Measurements from ENCODE around the gene GFAP.

The GFAP gene

DNA sequence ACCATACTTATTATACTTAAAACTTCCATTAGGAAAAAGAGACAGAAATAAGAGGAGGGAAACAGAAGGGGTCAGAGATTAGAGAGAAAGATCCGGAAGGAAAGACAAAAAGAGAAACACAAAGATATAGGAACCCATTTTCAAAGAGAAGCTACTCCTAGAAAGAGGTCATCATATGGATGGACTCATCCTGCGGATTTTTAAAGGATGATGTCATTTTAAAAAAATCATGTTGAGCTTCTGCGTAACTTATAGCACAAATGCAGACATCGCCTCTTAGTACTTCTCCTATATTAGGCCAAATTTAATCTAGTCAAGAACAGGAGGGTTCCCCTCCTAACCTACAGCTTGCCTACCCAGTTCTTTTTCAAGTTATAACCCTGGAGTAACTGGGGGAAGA is 34.2 kb downstream of the GFAP start:
- Histone ChIP-seq H3K4me2 (ENCODE audit: low read length) (no peak overlapping the region), H2AFZ (ENCODE audit: low read length) (no peak overlapping the region), H3K27me3 (ENCODE audit: insufficient read depth, low read length) (no peaks in the 10 kb centered on the region), H3K9me3 (ENCODE audit: low read length) (no peaks in the 10 kb centered on the region), H4K20me1 (ENCODE audit: insufficient read depth, low read length) (no peaks in the 10 kb centered on the region), H3K27ac (ENCODE audit: low read depth, low read length, poor library complexity, severe bottlenecking) (no peak overlapping the region), H3K4me1 (ENCODE audit: insufficient read depth, low read length, severe bottlenecking) (no peaks in the 10 kb centered on the region), H3F3A (ENCODE audit: insufficient read depth, low read length) (no peaks in the 10 kb centered on the region), H3K9me2 (ENCODE audit: low read depth, low read length) (no peaks in the 10 kb centered on the region), H3K79me2 (ENCODE audit: insufficient read depth, low read length) (no peaks in the 10 kb centered on the region), H3K4me3 (ENCODE audit: low read depth, low read length, poor library complexity, severe bottlenecking) (no peak overlapping the region), H3K9ac (ENCODE audit: low read length) (no peak overlapping the region), H3K36me3 (ENCODE audit: insufficient read depth, low read length) (peaks cover 91% of the 10 kb centered on the region)
- TF ChIP-seq EZH2 (IDR thresholded peaks at IDR 0.05; ENCODE audit: borderline replicate concordance, low read length) = no peak
- TF ChIP-seq CTCF (IDR thresholded peaks at IDR 0.05; ENCODE audit: low read length) = no peak

GRCh38 chr17:44880062-44880461 is 35.2 kb downstream of the GFAP start:
- Histone ChIP-seq H3K27ac (ENCODE audit: low read depth, low read length, poor library complexity, severe bottlenecking) (no peak overlapping the region), H3K36me3 (ENCODE audit: insufficient read depth, low read length) (peaks cover 88% of the 10 kb centered on the region), H3K4me3 (ENCODE audit: low read depth, low read length, poor library complexity, severe bottlenecking) (no peak overlapping the region), H3K79me2 (ENCODE audit: insufficient read depth, low read length) (no peaks in the 10 kb centered on the region), H3F3A (ENCODE audit: insufficient read depth, low read length) (no peaks in the 10 kb centered on the region), H3K4me2 (ENCODE audit: low read length) (no peak overlapping the region), H3K9ac (ENCODE audit: low read length) (no peak overlapping the region), H3K9me2 (ENCODE audit: low read depth, low read length) (no peaks in the 10 kb centered on the region), H2AFZ (ENCODE audit: low read length) (no peak overlapping the region), H3K4me1 (ENCODE audit: insufficient read depth, low read length, severe bottlenecking) (no peaks in the 10 kb centered on the region), H3K9me3 (ENCODE audit: low read length) (no peaks in the 10 kb centered on the region), H3K27me3 (ENCODE audit: insufficient read depth, low read length) (no peaks in the 10 kb centered on the region), H4K20me1 (ENCODE audit: insufficient read depth, low read length) (no peaks in the 10 kb centered on the region)
- TF ChIP-seq EZH2 (IDR thresholded peaks at IDR 0.05; ENCODE audit: borderline replicate concordance, low read length) (no peak), CTCF (IDR thresholded peaks at IDR 0.05; ENCODE audit: low read length) (no peak)

DNA sequence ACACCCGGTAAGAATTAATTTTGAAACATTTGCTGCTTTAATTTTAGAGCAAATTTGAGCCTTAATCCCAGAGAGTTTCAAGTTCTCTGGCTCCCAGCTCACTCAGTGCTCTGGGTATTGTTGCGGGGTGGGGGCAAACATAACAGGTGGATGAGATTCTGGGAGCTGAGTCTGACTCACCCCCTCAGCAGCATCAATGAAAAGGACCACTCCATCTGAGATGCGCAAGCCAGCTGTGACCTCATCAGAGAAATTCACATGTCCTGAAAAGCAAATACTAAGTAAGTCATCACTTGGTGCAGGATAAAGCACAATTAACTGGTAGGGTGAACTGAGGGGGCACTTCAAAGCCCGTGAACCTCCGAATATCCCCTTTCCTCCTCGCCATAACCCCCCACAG is 35.9 kb downstream of the GFAP start:
- Histone ChIP-seq H3K27me3 (ENCODE audit: insufficient read depth, low read length) (no peaks in the 10 kb centered on the region), H3K27ac (ENCODE audit: low read depth, low read length, poor library complexity, severe bottlenecking) (no peak overlapping the region), H3K4me1 (ENCODE audit: insufficient read depth, low read length, severe bottlenecking) (no peaks in the 10 kb centered on the region), H4K20me1 (ENCODE audit: insufficient read depth, low read length) (no peaks in the 10 kb centered on the region), H3K4me2 (ENCODE audit: low read length) (no peak overlapping the region), H3K9me3 (ENCODE audit: low read length) (no peaks in the 10 kb centered on the region), H3K9me2 (ENCODE audit: low read depth, low read length) (no peaks in the 10 kb centered on the region), H3K4me3 (ENCODE audit: low read depth, low read length, poor library complexity, severe bottlenecking) (no peak overlapping the region), H2AFZ (ENCODE audit: low read length) (no peak overlapping the region), H3F3A (ENCODE audit: insufficient read depth, low read length) (no peaks in the 10 kb centered on the region), H3K9ac (ENCODE audit: low read length) (no peak overlapping the region), H3K79me2 (ENCODE audit: insufficient read depth, low read length) (no peaks in the 10 kb centered on the region), H3K36me3 (ENCODE audit: insufficient read depth, low read length) (peaks cover 87% of the 10 kb centered on the region)
- TF ChIP-seq EZH2 (IDR thresholded peaks at IDR 0.05; ENCODE audit: borderline replicate concordance, low read length) (no peak), CTCF (IDR thresholded peaks at IDR 0.05; ENCODE audit: low read length) (no peak)
